Gastrocnemius medialis (tissue), 4 donors: ENCODE results near the gene PBOV1.

Experiments used
- CTCF ChIP-seq, 5 experiments: fragments of 450-650 bp in 3 of 5; fragments of 200-600 bp in 2 of 5; sonication (generic) in 2 of 5; IDR thresholded peaks in 4 of 5; conservative IDR thresholded peaks in 1 of 5; 1 replicate in 4 of 5; 2 replicates in 1 of 5; pipeline ENCODE4 v1.5.1; 2016 to 2019; ENCODE audit warnings: antibody characterized with exemption in 5 of 5, mild to moderate bottlenecking in 3 of 5, moderate library complexity in 3 of 5
- POLR2A ChIP-seq, 2 donors: fragments of 450-650 bp; IDR thresholded peaks; one replicate each; pipeline ENCODE4 v1.6.1; 2017; ENCODE audit warnings: antibody characterized with exemption in 2 of 2, mild to moderate bottlenecking in 2 of 2, moderate library complexity in 2 of 2

GRCh38 chr6:138235205-138235604 lies 16.9 kb upstream of the PBOV1 start:
- TF ChIP-seq CTCF (IDR thresholded peaks at IDR 0.05 in 4 of 5, conservative IDR thresholded peaks at IDR 0.05 in 1 of 5): no peak
- no peak for TF ChIP-seq POLR2A (IDR thresholded peaks at IDR 0.05)
